Skin epidermis (tissue), 12 donors: Measurements from ENCODE around the gene NFATC1.
A peak's percentile ranks its signal among the peaks of the same experiment; 100 is the strongest.

Source experiments
- H3K27ac ChIP-seq, 21 experiments: fragments of 200-600 bp; sonication (generic) in 11 of 21; one replicate each; pipeline ENCODE4 v1.5.0; 2020; ENCODE audit warnings: mild to moderate bottlenecking in 3 of 21, inconsistent platforms in 2 of 21, moderate library complexity in 2 of 21
- H3K4me3 ChIP-seq, 7 experiments: fragments of 200-600 bp; sonication (generic) in 2 of 7; one replicate each; pipeline ENCODE4 v1.5.0; 2020; ENCODE audit warnings: inconsistent platforms in 2 of 7, mild to moderate bottlenecking in 2 of 7, moderate library complexity in 1 of 7

Gene NFATC1

DNA sequence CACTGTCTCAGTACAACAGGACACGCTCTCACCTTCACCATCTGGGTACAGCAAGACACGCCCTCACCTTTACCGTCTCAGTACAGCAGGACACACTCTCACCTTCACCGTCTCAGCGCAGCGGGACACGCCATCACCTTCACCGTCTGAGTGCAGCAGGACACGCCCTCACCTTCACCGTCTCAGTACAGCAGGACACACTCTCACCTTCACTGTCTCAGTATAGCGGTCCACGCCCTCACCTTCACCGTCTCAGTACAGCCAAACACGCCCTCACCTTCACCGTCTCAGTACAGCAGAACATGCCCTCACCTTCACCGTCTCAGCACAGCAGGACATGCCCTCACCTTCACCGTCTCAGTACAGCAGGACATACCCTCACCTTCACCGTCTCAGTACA, 174.0 kb downstream of the NFATC1 start:
- H3K4me3 ChIP-seq = no peak overlapping the region
- no peak overlapping the region for H3K27ac ChIP-seq

DNA sequence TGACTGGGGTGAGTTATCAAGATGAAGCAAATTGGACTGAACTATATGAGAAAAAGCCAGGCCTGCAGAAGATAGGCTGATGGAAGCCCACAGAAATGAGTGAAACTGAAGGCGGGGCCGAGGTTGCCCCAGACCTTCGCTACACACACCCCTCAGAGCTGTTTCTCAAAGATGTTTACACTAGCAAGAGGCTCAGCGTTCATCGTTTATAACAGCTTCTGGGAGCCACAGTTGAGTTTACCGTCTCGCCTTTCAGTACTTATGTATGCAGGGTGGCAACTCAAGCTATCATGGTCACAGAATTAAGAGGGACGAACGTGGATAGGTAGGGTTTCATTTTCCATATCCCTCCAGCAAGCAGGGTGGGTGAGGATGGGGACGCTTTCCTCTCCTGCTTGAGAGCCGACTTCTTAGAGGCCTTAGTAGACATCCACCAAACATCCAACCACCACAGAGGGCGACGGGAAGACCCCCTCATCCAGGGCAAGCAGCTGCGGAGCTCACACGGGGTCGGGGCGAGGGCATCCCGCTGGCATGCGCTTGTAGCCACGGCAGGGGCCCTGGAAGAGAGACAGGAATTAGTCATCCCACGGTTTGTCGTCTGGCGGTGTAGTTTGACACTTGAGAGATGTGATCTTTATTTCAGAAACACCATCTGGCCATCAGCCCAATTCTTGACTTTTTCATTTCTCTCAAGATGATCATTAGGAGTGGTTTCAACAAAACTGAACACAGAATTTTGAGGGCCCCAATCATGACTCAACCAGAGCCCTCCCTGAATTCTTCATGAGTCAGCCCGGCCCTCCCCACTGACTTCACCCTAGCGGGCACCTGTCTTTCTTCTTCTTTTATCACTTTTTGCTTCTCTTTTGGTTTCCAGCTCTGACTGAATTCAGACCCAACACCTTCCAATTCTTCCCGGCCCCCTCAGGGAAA, 174.8 kb downstream of the NFATC1 start:
- no peak overlapping the region for H3K4me3 ChIP-seq

DNA sequence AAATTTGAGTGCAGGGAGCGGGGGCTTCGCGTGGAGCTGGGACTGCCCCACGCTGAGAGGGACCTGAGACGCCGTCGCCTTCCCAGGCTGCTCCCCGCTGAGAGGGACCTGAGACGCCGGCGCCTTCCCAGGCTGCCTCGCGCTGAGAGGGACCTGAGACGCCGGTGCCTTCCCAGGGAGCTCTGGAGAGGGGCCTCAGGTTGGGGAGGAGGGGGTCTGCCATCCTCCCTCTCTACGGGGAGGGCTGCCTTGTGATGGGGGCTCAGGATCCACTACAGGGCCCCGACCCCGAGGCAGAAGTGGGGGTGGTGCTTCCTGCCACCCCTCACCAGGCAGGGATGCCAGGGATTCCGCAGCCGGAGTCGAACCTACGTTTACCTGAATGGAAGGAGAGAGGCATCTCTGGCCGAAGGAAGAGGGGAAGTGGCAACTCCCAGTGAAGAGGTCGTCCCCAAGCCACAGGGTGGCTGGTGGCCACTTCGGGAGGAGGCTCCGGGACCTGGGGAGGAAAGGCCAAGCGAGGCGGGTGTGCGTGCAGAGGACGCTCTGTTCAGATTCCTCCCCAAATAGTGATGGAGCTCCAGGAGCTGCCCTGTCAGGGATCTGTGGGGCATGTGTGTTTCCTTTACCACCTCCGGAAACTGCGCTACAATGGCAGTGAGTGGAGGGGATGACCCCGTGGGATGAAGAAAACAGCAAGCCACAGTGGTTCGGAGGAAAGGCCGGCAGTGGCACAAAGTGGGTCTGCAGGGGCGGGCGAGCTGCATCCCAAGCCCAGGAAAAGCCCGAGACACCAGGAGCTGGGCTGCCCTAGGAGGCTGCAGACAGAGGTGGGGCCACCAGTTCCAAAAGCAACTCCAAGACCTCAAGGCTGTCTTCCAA, 175.7 kb downstream of the NFATC1 start:
- no peak overlapping the region for H3K27ac ChIP-seq
- H3K4me3 ChIP-seq = no peak overlapping the region

More for the DNA sequence above, 174.8 kb downstream of the NFATC1 start:
- H3K27ac ChIP-seq = no peak overlapping the region

- H3K27ac ChIP-seq = no peak overlapping the region
These were observed 176.5 kb downstream of the NFATC1 start for GRCh38 chr18:79572093-79572780.

DNA sequence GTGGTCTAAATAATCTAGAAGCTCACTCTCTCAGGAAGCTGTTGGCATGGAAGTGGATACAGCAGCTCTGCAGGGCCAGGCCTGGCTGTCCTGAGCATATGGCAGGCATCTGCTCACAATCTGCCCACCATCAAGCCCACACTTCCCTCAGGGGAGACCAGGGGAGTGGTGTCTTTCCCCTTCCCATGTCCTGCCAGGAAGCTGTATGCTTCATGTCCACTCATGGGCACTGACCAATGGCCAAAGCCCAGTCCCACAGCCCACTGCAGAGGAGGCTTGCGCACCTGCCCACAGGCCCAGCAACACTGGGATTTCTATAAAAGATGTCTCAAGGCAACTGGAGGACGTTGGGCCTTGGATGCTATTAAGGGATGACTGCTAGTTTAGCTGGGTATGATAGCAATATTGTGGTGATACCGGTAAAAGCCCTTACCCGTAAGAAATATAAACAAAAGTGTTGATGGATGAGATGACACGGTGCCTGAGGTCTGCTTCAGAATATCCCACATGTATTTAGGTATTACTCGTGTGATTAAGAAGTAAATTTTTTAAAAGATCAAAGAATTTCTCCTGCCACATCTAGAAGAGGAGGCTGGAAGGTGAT, 177.2 kb downstream of the NFATC1 start:
- H3K4me3 ChIP-seq = no peak overlapping the region
- H3K27ac ChIP-seq = no peak overlapping the region

More at GRCh38 chr18:79572093-79572780, 176.5 kb downstream of the NFATC1 start:
- H3K4me3 ChIP-seq = no peak overlapping the region

GRCh38 chr18:79573921-79574491, 178.3 kb downstream of the NFATC1 start:
- H3K27ac ChIP-seq = no peak overlapping the region
- H3K4me3 ChIP-seq = no peak overlapping the region

DNA sequence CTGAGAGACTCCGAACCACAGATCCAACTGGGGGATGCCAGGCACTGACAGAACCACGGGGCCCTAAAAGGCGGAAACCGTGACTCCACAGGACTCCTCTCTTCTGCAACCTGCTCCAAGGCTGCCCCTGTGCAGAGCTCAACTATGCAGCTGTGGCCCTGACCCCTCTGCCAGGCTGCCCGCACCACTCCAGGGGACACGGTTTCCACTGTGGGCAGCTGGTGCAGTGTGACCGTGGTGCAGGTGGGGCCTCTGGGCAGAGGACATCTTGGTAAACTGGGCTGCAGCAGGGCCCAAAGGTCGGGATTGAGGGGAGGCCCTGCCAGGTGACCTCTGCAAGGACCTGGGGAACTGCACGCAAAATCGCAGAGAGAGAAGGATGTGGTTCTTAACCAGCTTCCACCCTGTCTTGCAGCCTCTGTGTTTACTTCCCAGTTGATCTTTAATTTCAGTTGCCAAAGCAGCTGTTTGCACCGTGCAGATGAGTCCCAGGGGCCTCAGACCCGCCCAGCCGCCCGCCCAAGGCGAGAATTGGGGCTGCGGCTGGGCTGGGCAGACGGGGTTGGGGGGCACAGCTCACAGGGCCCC, 179.3 kb downstream of the NFATC1 start:
- no peak overlapping the region for H3K4me3 ChIP-seq
- H3K27ac ChIP-seq = peak overlapping the region in 2 of 21 experiments; percentile 0 to 35

DNA sequence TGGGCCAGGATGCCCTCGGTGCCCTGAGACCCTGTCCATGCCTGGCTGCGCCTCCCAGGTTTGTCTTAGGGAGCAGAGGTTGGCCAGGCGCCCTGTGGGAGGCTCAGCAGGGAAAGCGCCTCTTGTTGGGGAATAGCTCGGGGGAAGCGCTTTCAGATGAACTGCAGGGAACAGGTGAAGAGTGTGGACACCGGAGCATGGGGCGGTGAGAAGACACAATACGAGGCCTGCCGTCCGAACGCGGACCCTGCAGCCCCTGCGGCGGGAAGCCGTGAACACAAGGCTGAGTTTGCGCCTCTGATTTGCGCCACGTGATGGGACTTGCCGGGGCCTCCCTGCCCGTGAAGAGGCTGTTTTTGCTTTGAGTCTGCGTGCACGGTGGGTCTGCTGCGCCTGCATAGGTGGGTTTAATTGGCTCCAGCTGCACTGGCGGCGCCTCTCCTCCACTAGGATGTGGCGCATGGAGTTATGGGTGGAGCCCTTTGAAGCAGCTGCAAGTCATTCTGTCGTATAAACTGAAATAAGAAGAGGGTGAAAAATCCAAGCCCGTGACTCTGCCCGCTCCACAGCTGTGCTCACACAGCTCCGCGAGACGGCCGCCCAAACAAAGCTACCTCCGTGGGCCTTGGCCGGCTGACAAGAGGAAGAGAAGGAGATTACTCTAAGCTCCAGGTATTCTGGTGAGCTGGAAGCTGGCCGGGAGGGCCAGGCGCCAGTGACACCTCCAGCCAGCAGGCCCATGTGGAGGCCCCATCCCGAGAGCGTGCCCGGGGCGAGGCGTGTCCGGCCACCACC, 180.4 kb downstream of the NFATC1 start:
- Histone ChIP-seq H3K4me3 (peak overlapping the region in 1 of 7 experiments; percentile 13), H3K27ac (peak overlapping the region in 11 of 21 experiments; percentile 1 to 54 (median 35))

- Histone ChIP-seq H3K4me3 (peak overlapping the region in 1 of 7 experiments; percentile 13), H3K27ac (peak overlapping the region in 11 of 21 experiments; percentile 1 to 54 (median 35))
These were observed 181.1 kb downstream of the NFATC1 start for GRCh38 chr18:79576686-79577351.

DNA sequence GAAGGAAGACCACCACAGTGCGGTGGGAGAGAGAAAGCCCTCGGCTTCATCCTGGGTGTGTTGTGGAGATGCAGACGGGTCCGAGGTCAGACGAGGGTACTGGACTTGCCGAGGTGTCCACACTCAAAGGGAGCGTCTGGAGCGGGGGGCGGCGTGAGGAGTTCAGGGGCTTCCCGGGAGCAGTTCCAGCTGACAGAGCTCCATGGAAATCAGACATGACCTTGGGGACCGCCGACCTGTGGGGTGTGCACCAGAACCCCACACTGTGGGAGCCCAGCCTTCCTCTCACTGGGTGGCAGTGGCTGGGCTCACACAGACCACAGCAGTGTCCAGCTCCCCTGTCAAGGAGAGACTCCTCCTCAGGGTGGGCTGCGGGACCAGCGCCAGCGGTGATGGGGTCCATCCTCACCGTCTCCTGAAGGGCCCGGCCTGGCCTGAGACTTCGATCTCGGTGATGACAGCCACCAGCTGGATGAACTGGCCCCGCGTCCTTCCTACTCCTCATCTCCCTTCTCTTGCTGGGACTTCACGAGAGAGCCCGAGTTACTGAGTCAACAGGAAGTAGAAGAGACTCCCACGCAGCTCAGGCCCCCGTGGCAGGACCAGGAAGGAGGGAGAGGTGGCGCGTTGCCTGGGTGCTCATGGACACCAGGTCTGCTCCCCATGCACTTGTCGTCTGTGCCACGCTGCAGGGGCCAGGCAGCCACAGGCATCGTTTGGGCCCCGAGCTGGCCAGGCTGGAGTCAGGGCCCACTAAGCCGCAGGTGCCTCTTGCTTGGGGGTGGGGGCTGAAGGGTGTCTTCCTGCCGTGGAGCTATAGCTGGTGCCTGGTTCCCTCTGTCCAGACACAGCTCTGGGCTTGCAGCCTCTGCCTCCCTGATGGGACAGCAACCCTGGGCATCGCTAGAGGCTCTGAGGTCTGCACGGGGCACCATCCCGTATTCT, 182.0 kb downstream of the NFATC1 start:
- peak overlapping the region in 2 of 21 experiments; percentile 19 to 33 for H3K27ac ChIP-seq
- H3K4me3 ChIP-seq = no peak overlapping the region

DNA sequence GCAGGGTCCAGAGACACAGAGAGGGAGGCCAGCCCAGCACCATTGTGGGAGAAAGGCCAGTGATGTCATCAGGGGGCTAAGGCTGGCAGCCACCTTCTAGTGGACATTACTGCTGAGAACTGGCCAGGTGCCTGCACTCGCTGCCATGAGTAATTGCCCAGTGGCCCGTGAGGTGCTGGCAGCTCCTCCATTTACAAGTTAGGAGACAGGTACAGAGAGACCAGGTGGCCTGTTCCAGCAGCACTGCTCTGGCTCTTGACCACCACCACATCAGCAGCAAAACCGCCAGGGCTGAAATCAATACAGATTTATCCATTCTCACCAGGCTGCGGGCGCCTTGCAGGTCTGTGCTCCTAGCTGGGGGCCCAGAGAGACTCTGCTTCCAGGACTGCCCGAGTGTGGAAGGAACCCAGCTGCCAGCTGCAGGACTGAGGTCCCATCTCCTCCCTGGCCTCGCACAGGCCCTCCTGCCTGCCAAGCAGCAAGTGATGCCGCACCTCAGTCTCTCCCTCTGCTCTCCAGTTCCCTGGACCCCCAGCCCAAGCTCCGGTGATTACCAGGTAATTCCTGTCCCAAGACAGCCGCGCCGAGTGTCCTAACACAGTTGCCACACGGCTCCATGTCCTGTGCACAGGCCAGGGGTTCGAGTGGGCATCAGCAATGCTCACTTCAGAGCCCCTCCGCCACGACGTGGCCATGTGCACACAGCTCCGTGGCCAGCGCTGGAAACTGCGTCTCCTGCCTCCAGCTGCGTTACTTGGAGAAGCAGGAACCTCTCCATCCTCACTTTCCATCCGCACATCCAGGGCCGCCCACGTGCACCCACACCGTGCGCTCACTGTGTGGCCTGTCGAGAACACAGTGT, 182.9 kb downstream of the NFATC1 start:
- no peak overlapping the region for H3K4me3 ChIP-seq
- H3K27ac ChIP-seq = no peak overlapping the region
